Measurements from ENCODE around the gene LRRFIP1. TPM values are rescaled to one million over a fixed set of nuclear protein-coding genes. Genes with fewer than 3 reads are reported as not detected.

The LRRFIP1 gene
- total and polyA plus RNA-seq, 4 donors: 79.7 to 194 (median 94.1) TPM

DNA sequence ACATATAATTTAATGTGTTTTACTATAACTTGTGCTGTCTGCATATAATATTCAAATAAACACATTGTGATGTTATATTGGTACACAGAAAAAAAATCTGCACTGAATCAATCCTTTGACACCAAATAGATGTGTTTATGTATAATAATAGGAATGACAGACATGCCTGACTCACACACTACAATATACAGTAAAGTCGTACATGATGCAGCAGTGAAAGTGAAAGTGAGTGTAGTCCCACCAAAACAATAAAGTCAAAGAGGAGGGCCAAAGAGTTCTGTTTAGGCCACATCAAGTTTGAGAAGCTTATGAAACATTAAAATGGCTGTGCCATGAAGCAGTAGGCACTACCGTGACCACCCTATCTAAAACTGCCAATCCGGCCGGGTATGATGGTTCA lies 163.0 kb downstream of the LRRFIP1 start:
- H3K9me3 ChIP-seq (ENCODE audit: control insufficient read depth in 4 of 4, insufficient read depth in 3 of 4, low read length in 3 of 4): peaks cover 0 to 6% (median 2%) of the 10 kb centered on the region in 4 donors
- 84 to 92% methylated on average over 4 of the region's 4 CpGs for WGBS, 2 donors
- H3K27ac ChIP-seq (ENCODE audit: low read depth in 1 of 2, low read length in 1 of 2): no peak overlapping the region
- DNase-seq (no peak), ATAC-seq (ENCODE audit: insufficient read depth, low FRiP score) (no peak)
- no peak overlapping the region for H3K9ac ChIP-seq (ENCODE audit: insufficient read depth in 1 of 2, low read length in 2 of 2)
- TF ChIP-seq, protein P1, sequence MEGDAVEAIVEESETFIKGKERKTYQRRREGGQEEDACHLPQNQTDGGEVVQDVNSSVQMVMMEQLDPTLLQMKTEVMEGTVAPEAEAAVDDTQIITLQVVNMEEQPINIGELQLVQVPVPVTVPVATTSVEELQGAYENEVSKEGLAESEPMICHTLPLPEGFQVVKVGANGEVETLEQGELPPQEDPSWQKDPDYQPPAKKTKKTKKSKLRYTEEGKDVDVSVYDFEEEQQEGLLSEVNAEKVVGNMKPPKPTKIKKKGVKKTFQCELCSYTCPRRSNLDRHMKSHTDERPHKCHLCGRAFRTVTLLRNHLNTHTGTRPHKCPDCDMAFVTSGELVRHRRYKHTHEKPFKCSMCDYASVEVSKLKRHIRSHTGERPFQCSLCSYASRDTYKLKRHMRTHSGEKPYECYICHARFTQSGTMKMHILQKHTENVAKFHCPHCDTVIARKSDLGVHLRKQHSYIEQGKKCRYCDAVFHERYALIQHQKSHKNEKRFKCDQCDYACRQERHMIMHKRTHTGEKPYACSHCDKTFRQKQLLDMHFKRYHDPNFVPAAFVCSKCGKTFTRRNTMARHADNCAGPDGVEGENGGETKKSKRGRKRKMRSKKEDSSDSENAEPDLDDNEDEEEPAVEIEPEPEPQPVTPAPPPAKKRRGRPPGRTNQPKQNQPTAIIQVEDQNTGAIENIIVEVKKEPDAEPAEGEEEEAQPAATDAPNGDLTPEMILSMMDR (IDR thresholded peaks at IDR 0.05; ENCODE audit: control extremely low read depth, extremely low read depth): no peak
- no peaks in the 10 kb centered on the region for H3K27me3 ChIP-seq (ENCODE audit: control insufficient read depth in 3 of 3, insufficient read depth in 3 of 3, low read length in 2 of 3)
- no peak overlapping the region for H3K4me3 ChIP-seq
- no peaks in the 10 kb centered on the region for H3K4me1 ChIP-seq (ENCODE audit: control insufficient read depth in 5 of 5, insufficient read depth in 5 of 5, low read length in 5 of 5)
- H3K36me3 ChIP-seq (ENCODE audit: control insufficient read depth in 4 of 4, insufficient read depth in 4 of 4, low read length in 4 of 4): peaks cover 0 to 6% (median 1%) of the 10 kb centered on the region in 4 donors

DNA sequence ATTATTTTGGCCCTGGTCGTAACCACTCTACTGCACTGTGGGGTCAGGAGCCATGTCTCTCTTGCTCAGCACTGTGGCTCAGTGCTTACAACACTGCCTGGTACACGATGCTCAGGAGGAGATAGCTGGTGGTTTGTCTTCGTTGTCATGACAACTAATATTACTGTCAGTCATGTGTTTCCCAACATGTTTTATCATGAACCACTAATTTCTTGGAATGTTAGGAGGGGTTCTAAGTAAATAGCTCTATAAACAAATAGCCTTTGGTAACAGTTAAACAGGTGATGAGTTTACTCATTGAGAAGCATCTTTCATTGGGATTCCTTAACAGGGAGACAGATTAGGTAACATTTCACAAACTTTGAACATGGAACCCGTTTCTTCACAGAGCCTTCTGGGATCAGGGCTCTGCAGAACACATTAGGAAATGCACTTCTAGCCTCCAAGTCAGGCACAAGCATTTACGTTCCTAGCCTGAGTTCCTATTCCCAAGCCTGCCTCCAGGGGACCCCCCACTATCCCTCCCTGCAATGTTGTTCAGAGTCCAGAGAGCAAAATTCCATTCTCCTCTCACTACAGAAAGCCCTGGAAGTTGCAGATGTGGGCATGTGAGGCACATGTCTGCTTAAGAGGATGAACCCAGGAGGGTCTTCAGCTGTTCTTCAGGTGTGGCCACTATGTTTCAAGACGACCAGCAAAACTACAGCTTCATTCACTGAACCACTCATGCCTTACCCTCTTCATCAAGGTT lies 164.8 kb downstream of the LRRFIP1 start:
- 77 to 80% methylated on average over 6 of the region's 6 CpGs for WGBS, 2 donors
- no peaks in the 10 kb centered on the region for H3K27me3 ChIP-seq (ENCODE audit: control insufficient read depth in 3 of 3, insufficient read depth in 3 of 3, low read length in 2 of 3)
- no peak for DNase-seq
- H3K27ac ChIP-seq (ENCODE audit: low read depth in 1 of 2, low read length in 1 of 2): no peak overlapping the region
- TF ChIP-seq, protein P1 (IDR thresholded peaks at IDR 0.05; ENCODE audit: control extremely low read depth, extremely low read depth): no peak
- H3K4me3 ChIP-seq: no peak overlapping the region
- H3K4me1 ChIP-seq (ENCODE audit: control insufficient read depth in 5 of 5, insufficient read depth in 5 of 5, low read length in 5 of 5): no peaks in the 10 kb centered on the region
- H3K36me3 ChIP-seq (ENCODE audit: control insufficient read depth in 4 of 4, insufficient read depth in 4 of 4, low read length in 4 of 4): no peaks in the 10 kb centered on the region
- H3K9me3 ChIP-seq (ENCODE audit: control insufficient read depth in 4 of 4, insufficient read depth in 3 of 4, low read length in 3 of 4): no peaks in the 10 kb centered on the region
- ATAC-seq (ENCODE audit: insufficient read depth, low FRiP score): no peak
- H3K9ac ChIP-seq (ENCODE audit: insufficient read depth in 1 of 2, low read length in 2 of 2): no peak overlapping the region

DNA sequence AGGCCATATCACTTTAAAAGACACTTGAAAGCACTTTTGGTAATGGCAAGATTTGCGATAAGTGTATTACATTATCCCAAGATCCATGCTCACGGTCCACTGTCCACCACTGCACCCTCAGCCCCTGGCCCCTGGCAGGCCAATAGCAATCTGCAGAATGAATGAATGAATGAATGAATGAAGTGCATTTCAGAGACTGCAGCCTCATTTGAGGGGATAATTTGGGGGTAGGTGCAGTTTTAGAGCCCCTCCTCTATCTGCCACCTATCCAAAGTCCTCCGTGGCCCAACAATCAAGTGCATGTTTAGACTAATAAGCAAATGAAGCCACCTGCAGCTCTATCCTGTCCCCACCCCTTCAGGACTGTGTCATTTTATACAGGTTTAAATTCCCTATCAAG lies 169.9 kb downstream of the LRRFIP1 start:
- no peak overlapping the region for H3K27ac ChIP-seq (ENCODE audit: low read depth in 1 of 2, low read length in 1 of 2)
- H3K4me3 ChIP-seq: no peak overlapping the region
- 91 to 94% methylated on average over 3 of the region's 3 CpGs for WGBS, 2 donors
- no peaks in the 10 kb centered on the region for H3K27me3 ChIP-seq (ENCODE audit: control insufficient read depth in 3 of 3, insufficient read depth in 3 of 3, low read length in 2 of 3)
- ATAC-seq (ENCODE audit: insufficient read depth, low FRiP score) (no peak), DNase-seq (no peak)
- no peaks in the 10 kb centered on the region for H3K36me3 ChIP-seq (ENCODE audit: control insufficient read depth in 4 of 4, insufficient read depth in 4 of 4, low read length in 4 of 4)
- H3K9ac ChIP-seq (ENCODE audit: insufficient read depth in 1 of 2, low read length in 2 of 2): no peak overlapping the region
- TF ChIP-seq, protein P1 (IDR thresholded peaks at IDR 0.05; ENCODE audit: control extremely low read depth, extremely low read depth): no peak
- H3K4me1 ChIP-seq (ENCODE audit: control insufficient read depth in 5 of 5, insufficient read depth in 5 of 5, low read length in 5 of 5): no peaks in the 10 kb centered on the region
- peaks cover 0 to 10% (median 0%) of the 10 kb centered on the region in 4 donors for H3K9me3 ChIP-seq (ENCODE audit: control insufficient read depth in 4 of 4, insufficient read depth in 3 of 4, low read length in 3 of 4)
